ENCODE measurements around the gene CCNB1IP1. TPM values are rescaled to one million over a fixed set of nuclear protein-coding genes. Genes with fewer than 3 reads are reported as not detected.
A peak's percentile ranks its signal among the peaks of the same experiment; 100 is the strongest.
"Not testable (repeated sequence)": the region's sequence is repeated elsewhere in the genome, so short reads cannot be mapped to it uniquely, and the experiment has no call there.

CCNB1IP1 gene
- total RNA-seq, 2 donors from 2014 or later, result 56.8 to 122 TPM

DNA sequence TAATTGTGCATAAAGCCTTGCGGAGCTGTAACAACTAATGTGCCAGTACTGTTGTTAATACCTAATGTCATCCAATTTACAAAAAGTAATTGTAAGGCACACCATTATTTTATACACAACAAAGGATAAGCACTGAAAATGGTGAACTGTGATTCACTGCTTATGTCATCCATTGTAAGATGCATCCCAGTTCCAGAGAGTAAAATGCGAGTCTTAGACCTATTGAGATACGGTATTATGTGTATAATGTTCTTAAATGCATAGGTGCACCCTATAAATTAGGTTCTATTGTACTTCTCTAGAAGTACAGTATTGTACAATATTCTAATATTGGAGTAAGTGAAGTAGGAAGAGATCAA, 10.8 kb upstream of the CCNB1IP1 start:
- peaks cover 18% of the 10 kb centered on the region in 2 donors for H3K36me3 Mint-ChIP-seq
- no peak for DNase-seq (ENCODE audit: low spot score in 2 of 2)
- ATAC-seq, result no peak
- H3K9me3 Mint-ChIP-seq, result no peaks in the 10 kb centered on the region
- peak overlapping the region; percentile 91 to 95 for H3K27ac Mint-ChIP-seq

DNA sequence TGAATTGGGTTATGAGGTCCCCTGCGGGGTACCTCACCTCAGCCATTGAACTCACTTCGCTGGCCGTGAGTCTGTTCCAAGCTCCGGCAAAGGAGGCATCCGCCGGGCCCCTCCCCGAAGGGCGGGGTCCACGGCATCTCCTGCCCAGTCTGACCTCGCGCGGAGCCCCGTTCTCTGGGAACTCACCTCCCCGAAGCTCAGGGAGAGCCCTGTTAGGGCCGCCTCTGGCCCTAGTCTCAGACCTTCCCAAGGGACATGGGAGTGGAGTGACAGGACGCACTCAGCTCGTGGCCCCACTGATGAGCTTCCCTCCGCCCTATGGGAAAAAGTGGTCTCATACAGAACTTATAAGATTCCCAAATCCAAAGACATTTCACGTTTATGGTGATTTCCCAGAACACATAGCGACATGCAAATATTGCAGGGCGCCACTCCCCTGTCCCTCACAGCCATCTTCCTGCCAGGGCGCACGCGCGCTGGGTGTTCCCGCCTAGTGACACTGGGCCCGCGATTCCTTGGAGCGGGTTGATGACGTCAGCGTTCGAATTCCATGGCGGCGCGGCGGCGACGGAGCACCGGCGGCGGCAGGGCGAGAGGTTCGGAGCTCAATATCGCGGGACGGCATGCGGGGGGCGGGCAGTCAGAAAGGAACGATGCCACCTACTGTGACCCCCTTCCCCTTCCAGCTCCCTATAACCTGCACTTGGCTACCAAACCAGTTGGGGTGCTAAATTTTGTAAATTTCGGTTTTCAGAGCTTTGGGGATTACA, 10.2 kb upstream of the CCNB1IP1 start, which contains the start of gene PARP2:
PARP2 (plus strand) TSS at position 544 of the 770 bp plus-strand sequence; CDS start at position 551, 7 bp downstream.
- DNase-seq (ENCODE audit: low spot score in 2 of 2) (peak; percentile 95 to 97), ATAC-seq (peak; percentile 93 to 95)
- Mint-ChIP-seq H3K27ac (peak within 1 kb of the TSS; percentile 91 to 95), H3K9me3 (no peaks in the 10 kb centered on the region), H3K36me3 (peaks cover 18% of the 10 kb centered on the region in 2 donors)

DNA sequence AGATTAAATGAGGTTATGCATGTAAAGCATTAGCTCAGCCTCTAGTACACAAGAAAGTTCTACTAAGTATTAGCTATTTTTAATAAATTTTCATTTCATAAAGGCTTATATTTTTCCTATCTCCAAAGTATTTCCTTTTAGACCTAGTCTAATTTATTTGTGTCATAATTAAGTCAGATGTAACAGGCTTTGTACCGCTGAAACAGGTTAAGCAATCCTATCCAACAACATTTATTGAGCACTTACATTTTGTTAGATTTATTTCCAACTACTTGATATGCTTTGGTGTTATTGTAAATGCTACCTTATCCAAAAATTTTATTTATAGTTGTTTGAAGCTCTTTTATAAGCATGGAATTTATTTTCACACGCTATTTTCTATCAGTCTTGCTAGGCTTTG, 8.6 kb upstream of the CCNB1IP1 start:
- H3K9me3 Mint-ChIP-seq, result no peaks in the 10 kb centered on the region
- H3K27ac Mint-ChIP-seq, result peak overlapping the region; percentile 91 to 95
- peaks cover 8 to 18% of the 10 kb centered on the region in 2 donors for H3K36me3 Mint-ChIP-seq
- ATAC-seq (no peak), DNase-seq (ENCODE audit: low spot score in 2 of 2) (no peak)

DNA sequence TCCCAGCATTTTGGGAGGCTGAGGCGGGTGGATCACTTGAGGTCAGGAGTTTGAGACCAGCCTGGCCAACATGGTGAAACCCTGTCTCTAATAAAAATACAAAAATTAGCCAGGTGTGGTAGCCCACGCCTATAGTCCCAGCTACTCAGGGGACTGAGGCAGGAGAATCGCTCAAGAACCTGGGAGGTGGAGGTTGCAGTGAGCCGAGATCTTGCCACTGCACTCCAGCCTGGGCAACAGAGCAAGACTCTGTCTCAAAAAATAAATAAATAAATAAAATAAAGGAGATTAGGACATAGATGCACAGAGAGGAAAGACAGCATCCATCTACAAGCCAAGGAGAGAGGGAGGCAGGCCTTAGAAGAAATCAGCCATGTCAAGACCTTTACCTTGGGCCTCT, 8.0 kb upstream of the CCNB1IP1 start:
- not testable (repeated sequence) for ATAC-seq; H3K9me3 Mint-ChIP-seq; H3K27ac Mint-ChIP-seq; DNase-seq (ENCODE audit: low spot score in 2 of 2)
- peaks cover 4 to 18% of the 10 kb centered on the region in 2 donors for H3K36me3 Mint-ChIP-seq

DNA sequence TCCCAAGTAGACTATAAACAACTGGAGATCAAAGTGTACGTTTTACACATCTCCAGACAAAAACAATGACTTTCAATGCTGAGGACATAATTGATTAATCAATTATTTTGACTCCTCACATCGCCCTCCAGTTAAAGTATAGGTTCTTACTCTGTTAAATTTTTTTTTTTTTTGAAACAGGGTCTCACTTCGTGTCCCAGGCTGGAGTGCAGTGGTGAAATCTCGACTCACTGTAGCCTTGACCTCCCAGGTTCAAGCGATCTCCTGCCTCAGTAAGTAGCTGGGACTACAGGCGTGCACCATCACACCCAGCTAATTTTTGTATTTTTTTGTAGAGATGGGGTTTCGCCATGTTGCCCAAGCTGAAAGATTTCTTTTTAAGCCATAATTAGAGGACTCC, 938 bp upstream of the CCNB1IP1 start:
- H3K9me3 Mint-ChIP-seq, result no peaks in the 10 kb centered on the region
- H3K36me3 Mint-ChIP-seq, result peaks cover 9 to 30% of the 10 kb centered on the region in 2 donors
- DNase-seq (ENCODE audit: low spot score in 2 of 2), result no peak
- ATAC-seq, result no peak
- H3K27ac Mint-ChIP-seq, result peak overlapping the region in 1 of 2 donors; percentile 94

DNA sequence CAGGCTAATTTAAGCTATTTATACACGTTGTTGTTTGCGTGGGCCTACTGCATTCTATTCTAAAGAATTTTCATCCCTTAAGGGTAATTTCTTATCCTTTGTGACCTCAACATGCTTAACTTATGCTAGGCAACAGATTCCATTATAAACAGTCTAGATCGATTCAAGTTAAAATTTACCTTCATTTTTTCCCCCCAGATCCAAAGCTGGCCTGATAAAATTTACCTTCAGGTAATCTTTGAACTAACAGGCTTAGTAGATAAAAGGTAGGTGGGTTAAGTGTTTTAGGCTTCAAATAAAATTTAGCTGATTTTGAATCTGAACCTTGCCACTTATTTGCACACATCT, 389 bp upstream of the CCNB1IP1 start:
- DNase-seq (ENCODE audit: low spot score in 2 of 2) (no peak), ATAC-seq (no peak)
- H3K36me3 Mint-ChIP-seq, result peaks cover 9 to 30% of the 10 kb centered on the region in 2 donors
- H3K27ac Mint-ChIP-seq, result peak overlapping the region; percentile 94 to 95
- no peaks in the 10 kb centered on the region for H3K9me3 Mint-ChIP-seq

DNA sequence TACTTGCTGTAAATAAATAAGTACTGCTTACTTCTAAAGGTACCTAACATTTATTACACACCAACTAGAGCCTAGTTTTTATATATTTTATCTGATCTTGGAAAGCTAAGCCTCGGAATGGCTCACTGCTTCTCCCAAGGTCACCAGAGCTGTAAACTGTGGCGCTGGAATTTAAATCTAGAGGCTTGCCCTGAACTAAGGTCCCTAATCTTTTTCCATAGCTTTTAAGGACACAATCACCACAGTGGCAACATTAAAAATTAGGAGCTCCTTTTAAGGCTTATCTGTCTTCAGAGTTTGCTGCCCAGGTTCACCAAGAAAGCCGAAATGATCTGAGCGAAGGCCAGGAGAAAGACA, 670 bp downstream of the CCNB1IP1 start:
- Mint-ChIP-seq H3K9me3 (no peaks in the 10 kb centered on the region), H3K27ac (peak overlapping the region; percentile 94 to 95), H3K36me3 (peaks cover 9 to 30% of the 10 kb centered on the region in 2 donors)
- no peak for DNase-seq (ENCODE audit: low spot score in 2 of 2)
- no peak for ATAC-seq

DNA sequence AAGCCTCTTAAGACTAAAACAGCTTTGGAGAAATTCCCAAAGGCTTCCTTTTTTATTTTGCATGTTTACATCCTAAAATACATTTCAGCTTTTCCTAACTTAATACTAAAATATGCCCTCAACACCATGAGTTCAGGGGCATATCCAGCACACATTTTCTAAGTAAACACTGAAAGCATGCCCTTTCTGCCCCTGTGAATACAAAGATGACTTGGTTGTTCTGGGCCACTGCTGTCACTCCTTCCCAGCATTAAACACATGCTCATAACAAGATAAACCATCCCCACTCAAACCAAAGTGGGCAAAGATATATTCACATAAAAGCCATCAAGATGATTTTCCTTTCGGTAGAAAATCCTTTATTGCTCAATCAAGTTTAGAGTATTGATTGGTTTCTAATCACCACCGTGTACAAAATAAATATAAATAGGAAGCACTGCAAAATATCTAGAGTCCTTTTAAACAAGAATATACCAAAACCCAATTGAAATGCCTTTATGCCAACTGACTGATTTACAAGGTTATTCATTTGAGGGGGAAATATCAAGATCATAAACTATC, 1.9 kb downstream of the CCNB1IP1 start:
- H3K27ac Mint-ChIP-seq, result peak overlapping the region in 1 of 2 donors; percentile 61
- no peaks in the 10 kb centered on the region for H3K9me3 Mint-ChIP-seq
- DNase-seq (ENCODE audit: low spot score in 2 of 2) (no peak), ATAC-seq (no peak)
- peaks cover 9 to 37% of the 10 kb centered on the region in 2 donors for H3K36me3 Mint-ChIP-seq

DNA sequence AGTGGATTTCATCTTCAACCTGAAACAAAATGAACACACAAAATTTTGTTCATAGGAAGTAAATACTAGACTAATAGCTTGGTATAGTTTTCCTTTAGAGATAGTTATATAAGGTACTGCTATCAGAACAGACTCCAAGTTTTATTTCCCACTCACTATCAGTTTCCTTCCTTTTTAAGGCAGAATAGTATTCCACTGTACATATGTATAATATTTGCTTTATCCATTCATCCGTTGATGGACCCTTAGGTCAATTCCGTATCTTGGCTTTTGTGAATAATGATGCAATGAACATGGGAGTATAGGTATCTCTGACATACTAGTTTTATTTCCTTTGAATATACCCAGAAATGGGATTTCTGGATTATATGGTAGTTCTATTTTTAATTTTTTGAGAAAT, 3.7 kb downstream of the CCNB1IP1 start:
- H3K27ac Mint-ChIP-seq, result no peak overlapping the region
- H3K36me3 Mint-ChIP-seq, result peaks cover 9 to 40% of the 10 kb centered on the region in 2 donors
- DNase-seq (ENCODE audit: low spot score in 2 of 2), result no peak
- ATAC-seq, result no peak
- no peaks in the 10 kb centered on the region for H3K9me3 Mint-ChIP-seq

DNA sequence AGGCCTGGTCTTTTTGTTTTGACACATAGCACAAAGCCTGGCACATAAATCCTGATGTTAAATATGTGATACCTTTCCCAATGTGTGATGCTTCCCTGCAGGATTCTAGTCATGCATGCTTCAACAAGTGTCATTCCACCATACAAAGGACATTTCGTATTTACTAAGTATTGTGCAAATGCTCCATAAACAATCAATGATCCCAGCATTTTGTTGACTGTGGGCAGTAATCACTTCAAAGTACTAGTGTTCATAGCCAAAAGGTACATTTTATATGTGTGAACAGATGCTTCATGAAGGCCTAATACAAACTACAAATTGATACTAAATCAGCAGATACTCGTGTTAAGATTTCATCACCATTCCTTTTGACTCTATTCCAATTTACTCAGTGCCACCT, 4.4 kb downstream of the CCNB1IP1 start:
- H3K9me3 Mint-ChIP-seq, result no peaks in the 10 kb centered on the region
- no peak for DNase-seq (ENCODE audit: low spot score in 2 of 2)
- no peak overlapping the region for H3K27ac Mint-ChIP-seq
- H3K36me3 Mint-ChIP-seq, result peaks cover 9 to 43% of the 10 kb centered on the region in 2 donors
- no peak for ATAC-seq

DNA sequence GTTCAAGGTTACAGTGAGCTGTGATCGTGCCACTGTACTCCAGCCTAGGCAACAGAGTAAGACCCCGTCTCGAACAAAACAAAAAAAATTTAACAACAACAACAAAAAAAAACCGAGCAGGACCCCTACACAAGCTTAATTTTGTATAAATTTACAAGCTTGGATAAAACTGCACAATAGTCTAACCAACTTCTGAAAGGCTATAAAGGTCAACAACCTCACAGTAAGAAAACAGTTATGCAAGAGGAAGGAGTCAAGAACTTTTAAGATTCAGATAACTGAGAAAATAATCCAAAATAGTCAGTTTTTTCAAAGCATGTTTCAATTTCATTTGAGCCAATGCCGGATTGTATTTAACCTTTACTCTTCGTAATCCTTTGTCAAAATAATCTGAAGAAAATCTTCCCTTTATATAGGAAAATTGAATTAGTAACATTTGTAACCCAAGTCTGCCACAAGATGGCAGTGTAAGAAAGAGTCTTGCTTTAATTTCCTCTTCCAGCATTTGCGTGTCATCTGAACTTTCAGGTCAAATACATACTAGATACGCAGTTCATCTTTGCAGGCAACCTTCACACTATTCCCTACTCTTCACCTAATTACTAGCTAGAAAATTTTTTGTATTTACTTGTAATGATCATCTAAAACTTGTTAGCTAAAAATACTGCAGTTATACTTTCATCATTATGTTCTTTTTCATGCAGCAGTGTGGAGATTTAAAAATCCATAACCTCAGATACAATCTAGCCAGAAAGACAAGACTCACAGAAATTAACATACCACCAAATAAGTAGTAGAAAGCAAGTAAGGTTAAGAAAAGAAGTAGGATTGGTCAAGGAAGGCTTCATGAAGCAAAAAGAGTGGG, 5.8 kb downstream of the CCNB1IP1 start:
- H3K36me3 Mint-ChIP-seq, result peaks cover 0 to 41% of the 10 kb centered on the region in 2 donors
- H3K27ac Mint-ChIP-seq, result peak overlapping the region; percentile 9 to 55
- peak in 1 of 2 donors; percentile 44 for ATAC-seq
- no peaks in the 10 kb centered on the region for H3K9me3 Mint-ChIP-seq
- DNase-seq (ENCODE audit: low spot score in 2 of 2), result peak in 1 of 2 donors; percentile 38

DNA sequence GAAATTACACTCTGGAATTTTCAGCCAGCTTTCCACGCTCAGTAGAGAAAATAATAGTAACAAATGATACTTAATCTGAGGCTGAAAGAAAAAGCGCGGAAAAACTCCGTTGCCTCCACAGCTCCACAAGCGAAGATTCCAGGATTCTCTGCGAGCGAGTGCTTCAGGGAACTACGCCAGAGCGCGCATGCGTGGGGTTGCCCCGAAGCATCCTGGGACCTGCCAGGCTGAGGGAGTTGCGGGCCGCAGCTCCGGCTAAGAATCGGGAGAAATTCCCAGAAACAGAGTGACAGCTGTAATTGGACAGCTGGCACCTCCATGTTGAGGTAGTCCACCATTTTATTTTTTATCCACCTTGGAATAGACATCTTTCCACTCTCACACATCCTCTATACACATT, 15.4 kb downstream of the CCNB1IP1 start:
- H3K27ac Mint-ChIP-seq, result no peak overlapping the region
- DNase-seq (ENCODE audit: low spot score in 2 of 2), result no peak
- peaks cover 14 to 30% of the 10 kb centered on the region in 2 donors for H3K36me3 Mint-ChIP-seq
- H3K9me3 Mint-ChIP-seq, result no peaks in the 10 kb centered on the region
- no peak for ATAC-seq

DNA sequence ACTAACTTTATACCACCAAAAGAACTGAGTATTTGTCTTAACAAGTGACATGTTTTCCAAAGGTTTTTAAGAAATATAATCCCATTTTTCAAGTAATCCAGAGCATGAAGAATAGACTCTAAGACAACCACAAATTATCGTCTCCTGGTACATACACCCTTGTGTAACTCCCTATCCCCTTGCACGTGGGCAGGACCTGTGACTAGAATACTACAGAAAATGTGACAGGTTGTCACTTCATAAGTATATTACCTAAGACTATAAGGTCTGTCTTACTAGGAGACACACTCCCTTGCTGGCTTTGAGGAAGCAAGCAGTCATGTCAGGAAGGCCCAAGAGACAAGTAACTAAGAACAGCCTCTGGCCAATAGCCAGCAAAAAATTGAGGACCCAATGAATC, 19.1 kb downstream of the CCNB1IP1 start:
- Mint-ChIP-seq H3K36me3 (peaks cover 14 to 21% of the 10 kb centered on the region in 2 donors), H3K27ac (no peak overlapping the region), H3K9me3 (no peaks in the 10 kb centered on the region)
- DNase-seq (ENCODE audit: low spot score in 2 of 2) (no peak), ATAC-seq (no peak)

DNA sequence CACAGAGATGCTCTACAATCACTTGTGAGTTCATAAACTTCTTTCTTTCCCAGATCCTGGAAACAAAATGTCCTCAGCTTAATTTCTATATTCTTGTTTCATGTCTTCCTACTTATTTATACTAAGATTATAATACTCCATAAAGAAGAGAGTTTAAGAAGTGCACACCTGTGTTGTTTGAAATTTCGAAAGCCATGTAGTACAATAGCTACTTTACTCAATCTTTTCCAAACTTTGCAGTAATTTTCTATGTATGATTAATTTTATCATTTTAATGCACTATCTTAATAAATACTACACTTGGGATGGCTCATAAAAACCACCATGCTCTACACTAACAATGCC, 27.0 kb downstream of the CCNB1IP1 start:
- ATAC-seq, result peak in 1 of 2 donors; percentile 28
- H3K27ac Mint-ChIP-seq, result peak overlapping the region; percentile 85 to 91
- no peaks in the 10 kb centered on the region for H3K36me3 Mint-ChIP-seq
- H3K9me3 Mint-ChIP-seq, result no peaks in the 10 kb centered on the region
- no peak for DNase-seq (ENCODE audit: low spot score in 2 of 2)

DNA sequence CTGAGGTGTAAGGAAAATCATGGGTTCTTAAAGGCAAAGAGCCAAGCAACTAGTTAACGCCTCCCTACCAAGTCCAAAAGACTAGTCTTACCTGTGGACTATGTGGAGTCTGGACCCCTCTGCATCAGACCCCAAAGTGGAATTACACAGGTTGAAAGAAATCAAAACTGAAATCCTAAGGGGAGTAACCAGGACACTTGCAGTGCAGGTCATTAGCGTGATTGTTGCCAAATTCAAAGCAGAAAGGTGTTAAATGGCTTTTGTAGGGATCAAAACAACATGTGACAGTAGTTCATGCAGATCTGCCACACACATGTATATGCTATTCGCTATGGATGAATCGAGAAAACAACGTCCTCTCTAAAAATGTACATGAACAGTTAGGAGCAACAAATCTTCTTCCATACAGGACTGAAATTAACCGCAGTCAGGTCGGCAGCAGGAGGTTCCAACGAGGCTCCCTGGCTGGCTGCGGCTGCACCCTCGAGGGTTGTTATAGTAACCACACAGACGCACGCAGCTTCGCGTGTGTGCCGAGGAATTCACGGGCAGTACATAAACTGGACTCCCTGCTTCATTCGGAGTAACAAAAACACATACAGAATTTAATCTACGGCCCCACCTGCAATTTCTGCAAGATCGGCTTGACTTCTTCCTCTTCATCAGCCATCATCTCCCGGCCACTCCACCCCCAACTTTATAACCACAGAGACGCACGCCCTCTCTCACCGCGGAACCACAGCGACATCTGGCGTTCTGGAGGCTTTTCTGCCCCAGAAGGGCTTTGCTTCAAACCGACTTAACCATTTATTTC, 27.6 kb downstream of the CCNB1IP1 start, which contains the start of gene TTC5:
TTC5 (minus strand) TSS at position 687 of the 814 bp plus-strand sequence; CDS start at position 673, 14 bp downstream.
- DNase-seq (ENCODE audit: low spot score in 2 of 2), result peak; percentile 86 to 92
- peak within 1 kb of the TSS; percentile 85 to 91 for H3K27ac Mint-ChIP-seq
- ATAC-seq, result peak; percentile 96
- H3K9me3 Mint-ChIP-seq, result no peaks in the 10 kb centered on the region
- peaks cover 0 to 2% of the 10 kb centered on the region in 2 donors for H3K36me3 Mint-ChIP-seq

DNA sequence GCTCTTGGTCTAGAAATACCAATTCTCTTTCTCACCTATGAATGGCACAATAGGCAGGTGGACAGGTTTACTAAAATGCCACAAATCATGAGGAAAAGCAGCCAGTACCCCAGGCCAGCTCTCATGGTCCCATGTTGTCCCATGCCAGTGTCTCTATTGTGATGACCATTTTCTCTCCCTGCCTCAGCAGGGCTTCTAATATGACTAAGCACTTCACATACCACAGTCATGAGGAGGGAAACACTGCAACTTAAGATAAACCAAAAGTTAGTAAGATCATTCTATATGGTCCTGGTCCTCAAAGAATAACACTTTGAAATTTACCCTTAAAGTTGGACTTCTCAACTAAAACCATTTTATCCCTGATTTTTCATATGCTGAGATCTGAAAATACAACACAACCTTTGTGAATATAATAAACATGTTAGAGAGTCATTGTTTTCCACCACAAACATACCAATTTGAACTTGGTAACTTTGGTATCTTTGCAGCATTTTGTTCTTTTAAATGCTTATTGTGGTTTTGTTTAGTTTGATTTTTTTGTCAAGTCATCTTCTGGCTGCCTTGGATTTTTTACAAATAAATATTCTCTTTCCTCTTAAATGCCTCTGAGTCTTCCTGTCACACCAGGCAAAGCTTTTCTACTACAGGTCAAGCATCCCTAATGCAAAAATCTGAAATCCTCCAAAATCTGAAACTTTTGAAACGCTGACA, 30.9 kb downstream of the CCNB1IP1 start:
- ATAC-seq (no peak), DNase-seq (ENCODE audit: low spot score in 2 of 2) (no peak)
- peaks cover 0 to 4% of the 10 kb centered on the region in 2 donors for H3K36me3 Mint-ChIP-seq
- H3K27ac Mint-ChIP-seq, result peak overlapping the region in 1 of 2 donors; percentile 5
- no peaks in the 10 kb centered on the region for H3K9me3 Mint-ChIP-seq
